Lung (tissue), 12 donors: Measurements from ENCODE around the gene C1QTNF3. TPM values are rescaled to one million over a fixed set of nuclear protein-coding genes. Genes with fewer than 3 reads are reported as not detected.
A peak's percentile ranks its signal among the peaks of the same experiment; 100 is the strongest.

Experiments
- ATAC-seq: fragments of 200-7000 bp; cut with Tn5 transposase; one replicate; pipeline ENCODE4 v1.9.1; 2020; ENCODE audit warnings: moderate number of reproducible peaks; ENCODE audit not compliant: insufficient read depth, low FRiP score
- DNase-seq, 3 donors: peaks; one replicate each; pipeline ENCODE4 v3.0.0-alpha.2; 2013 to 2017
- H3K27ac ChIP-seq, 2 donors: one replicate each; pipeline ENCODE4 v1.5.1; 2013; ENCODE audit warnings: mild to moderate bottlenecking in 2 of 2, moderate library complexity in 2 of 2, control low read depth in 1 of 2, inconsistent platforms in 1 of 2, low read depth in 1 of 2, low read length in 1 of 2
- H3K27me3 ChIP-seq, 3 donors: one replicate each; pipeline ENCODE4 v1.5.1; 2013; ENCODE audit warnings: low read length in 2 of 3; ENCODE audit not compliant: control insufficient read depth in 3 of 3, insufficient read depth in 3 of 3
- H3K36me3 ChIP-seq, 4 donors: one replicate each; pipeline ENCODE4 v1.5.1; 2013; ENCODE audit warnings: low read length in 4 of 4, mild to moderate bottlenecking in 1 of 4, moderate library complexity in 1 of 4; ENCODE audit not compliant: control insufficient read depth in 4 of 4, insufficient read depth in 4 of 4
- H3K4me1 ChIP-seq, 5 donors: one replicate each; pipeline ENCODE4 v1.5.1; 2013; ENCODE audit warnings: low read length in 5 of 5, mild to moderate bottlenecking in 2 of 5, moderate library complexity in 1 of 5; ENCODE audit not compliant: control insufficient read depth in 5 of 5, insufficient read depth in 5 of 5
- H3K4me3 ChIP-seq: one replicate; pipeline ENCODE4 v1.5.1; 2013; ENCODE audit warnings: mild to moderate bottlenecking, control low read depth, moderate library complexity
- H3K9ac ChIP-seq, 2 donors: one replicate each; pipeline ENCODE4 v1.5.1; 2013; ENCODE audit warnings: low read length in 2 of 2, control low read depth in 1 of 2; ENCODE audit not compliant: insufficient read depth in 1 of 2
- H3K9me3 ChIP-seq, 4 donors: one replicate each; pipeline ENCODE4 v1.5.1; 2013; ENCODE audit warnings: low read length in 3 of 4, mild to moderate bottlenecking in 1 of 4, moderate library complexity in 1 of 4; ENCODE audit not compliant: control insufficient read depth in 4 of 4, insufficient read depth in 3 of 4
- WGBS, 2 donors: extraction: QIAGEN DNeasy Blood & Tissue Kit; methylation state at CpG; one replicate each; pipeline ENCODE4 v1.1.7; 2013; 5-methylcytosine and 5-hydroxymethylcytosine counted together
- polyA plus RNA-seq, 2 donors: library from polyadenylated mRNA; stranded (reverse); fragments of 200-250 nt; gene quantifications; one replicate each; pipeline ENCODE4 v1.2.1, GENCODE V29; 2013
- total RNA-seq, 2 donors: library from RNA; depleted of rRNA in 1 of 2; stranded (reverse); fragments of >200 nt in 1 of 2; gene quantifications; one replicate each; pipeline ENCODE4 v1.2.1, GENCODE V29; 2014 to 2021
- TF ChIP-seq, protein P1 (sequence below): IDR thresholded peaks from 2 replicates; pipeline ENCODE4 v1.5.1; 2012; ENCODE audit warnings: mild to moderate bottlenecking; ENCODE audit errors: control extremely low read depth, extremely low read depth
- donor health status: control.
- donor health status: control.
- donor health status: Bipolar disorder and iron deficiency.
- donor health status: healthy.
- donor health status: DM: yes; HTN: yes; CAD: no.

The C1QTNF3 gene
- total and polyA plus RNA-seq, 4 donors: 0.92 to 20.3 (median 3.9) TPM

- no peak overlapping the region for H3K27ac ChIP-seq
- H3K27me3 ChIP-seq: no peaks in the 10 kb centered on the region
- no peaks in the 10 kb centered on the region for H3K9me3 ChIP-seq
- peaks cover 0 to 8% (median 4%) of the 10 kb centered on the region in 4 donors for H3K36me3 ChIP-seq
- 84 to 87% methylated on average over 3 of the region's 3 CpGs for WGBS, 2 donors
- H3K4me1 ChIP-seq: no peaks in the 10 kb centered on the region
- no peak overlapping the region for H3K9ac ChIP-seq
- no peak overlapping the region for H3K4me3 ChIP-seq
- TF ChIP-seq, protein P1, sequence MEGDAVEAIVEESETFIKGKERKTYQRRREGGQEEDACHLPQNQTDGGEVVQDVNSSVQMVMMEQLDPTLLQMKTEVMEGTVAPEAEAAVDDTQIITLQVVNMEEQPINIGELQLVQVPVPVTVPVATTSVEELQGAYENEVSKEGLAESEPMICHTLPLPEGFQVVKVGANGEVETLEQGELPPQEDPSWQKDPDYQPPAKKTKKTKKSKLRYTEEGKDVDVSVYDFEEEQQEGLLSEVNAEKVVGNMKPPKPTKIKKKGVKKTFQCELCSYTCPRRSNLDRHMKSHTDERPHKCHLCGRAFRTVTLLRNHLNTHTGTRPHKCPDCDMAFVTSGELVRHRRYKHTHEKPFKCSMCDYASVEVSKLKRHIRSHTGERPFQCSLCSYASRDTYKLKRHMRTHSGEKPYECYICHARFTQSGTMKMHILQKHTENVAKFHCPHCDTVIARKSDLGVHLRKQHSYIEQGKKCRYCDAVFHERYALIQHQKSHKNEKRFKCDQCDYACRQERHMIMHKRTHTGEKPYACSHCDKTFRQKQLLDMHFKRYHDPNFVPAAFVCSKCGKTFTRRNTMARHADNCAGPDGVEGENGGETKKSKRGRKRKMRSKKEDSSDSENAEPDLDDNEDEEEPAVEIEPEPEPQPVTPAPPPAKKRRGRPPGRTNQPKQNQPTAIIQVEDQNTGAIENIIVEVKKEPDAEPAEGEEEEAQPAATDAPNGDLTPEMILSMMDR: no peak
- DNase-seq (no peak), ATAC-seq (no peak)
Measured at GRCh38 chr5:34028349-34028748, 14.7 kb downstream of the C1QTNF3 start.

DNA sequence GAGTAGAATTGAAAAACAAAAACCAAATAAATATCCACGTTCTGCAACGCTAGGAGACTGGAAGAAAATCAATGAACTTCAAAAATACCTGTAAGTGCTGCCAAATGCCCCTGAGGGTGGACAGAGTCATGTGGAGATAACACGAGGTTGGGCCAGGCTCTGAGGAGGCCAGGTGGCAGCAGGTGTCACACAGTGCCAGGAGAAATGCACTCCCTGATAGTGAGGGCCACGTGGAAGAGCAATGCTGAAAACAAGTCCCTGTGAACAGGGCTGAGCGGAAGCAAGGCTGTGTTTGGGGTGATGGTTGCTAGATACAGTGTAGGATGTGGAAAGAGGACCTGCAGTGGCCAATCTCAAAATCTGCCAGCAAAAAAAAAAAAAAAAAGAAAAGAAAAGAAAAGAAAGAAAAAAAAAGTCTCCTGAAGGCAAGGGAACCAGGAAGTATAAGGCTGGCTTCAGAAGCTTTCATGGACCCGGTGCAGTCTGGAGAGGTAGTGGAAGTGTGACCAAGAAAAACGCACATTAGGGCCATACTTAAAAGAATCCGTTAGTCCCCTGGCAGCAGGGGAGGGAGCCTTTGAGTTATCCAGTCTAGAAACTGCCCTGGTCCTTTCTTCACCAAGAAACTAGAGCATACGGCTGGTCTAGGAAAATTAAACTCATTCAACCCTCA, 16.8 kb downstream of the C1QTNF3 start:
- 91 to 94% methylated on average over 9 of the region's 9 CpGs for WGBS, 2 donors
- DNase-seq (no peak), ATAC-seq (no peak)
- no peak overlapping the region for H3K27ac ChIP-seq
- H3K9me3 ChIP-seq: no peaks in the 10 kb centered on the region
- no peak overlapping the region for H3K4me3 ChIP-seq
- peaks cover 0 to 6% (median 0%) of the 10 kb centered on the region in 5 donors for H3K4me1 ChIP-seq
- H3K9ac ChIP-seq: no peak overlapping the region
- TF ChIP-seq, protein P1: no peak
- H3K27me3 ChIP-seq: no peaks in the 10 kb centered on the region
- H3K36me3 ChIP-seq: peaks cover 0 to 8% (median 4%) of the 10 kb centered on the region in 4 donors

DNA sequence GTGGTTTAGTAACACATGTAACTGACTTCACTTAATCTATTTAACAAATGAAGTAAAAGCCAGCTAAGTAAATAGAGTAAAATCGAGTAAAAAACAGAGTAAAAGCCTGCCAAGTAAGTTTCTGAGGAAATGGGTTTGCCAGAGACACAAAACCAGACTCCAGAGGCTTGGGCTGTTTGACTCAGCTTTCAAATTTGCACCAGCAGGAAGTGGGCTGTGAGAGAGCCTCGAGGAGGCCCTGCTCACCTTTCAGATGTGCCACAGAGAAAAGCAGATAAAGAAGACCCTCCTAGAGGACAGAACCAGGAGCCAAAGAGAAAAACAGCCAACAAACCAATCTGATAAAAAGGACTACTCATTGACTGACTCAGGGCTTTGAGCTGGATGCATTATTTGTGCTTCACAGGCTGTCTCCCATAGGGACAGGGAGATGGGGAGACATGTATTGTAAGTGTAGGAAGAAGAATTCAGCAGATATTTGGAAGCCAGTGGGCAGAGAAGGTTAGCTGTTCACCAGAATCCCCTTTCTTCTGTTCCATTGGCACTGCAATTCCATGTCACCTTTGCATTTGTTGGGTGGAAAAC, 20.8 kb downstream of the C1QTNF3 start:
- no peak overlapping the region for H3K27ac ChIP-seq
- no peak overlapping the region for H3K4me3 ChIP-seq
- 17 to 20% methylated on average over 2 of the region's 2 CpGs for WGBS, 2 donors
- no peaks in the 10 kb centered on the region for H3K27me3 ChIP-seq
- no peaks in the 10 kb centered on the region for H3K9me3 ChIP-seq
- TF ChIP-seq, protein P1: no peak
- H3K4me1 ChIP-seq: peaks cover 0 to 6% (median 0%) of the 10 kb centered on the region in 5 donors
- H3K36me3 ChIP-seq: peaks cover 0 to 11% (median 5%) of the 10 kb centered on the region in 4 donors
- peak in 1 of 3 donors; percentile 45 for DNase-seq
- H3K9ac ChIP-seq: no peak overlapping the region
- no peak for ATAC-seq
